Measurements from ENCODE around the gene ZEB2. TPM values are rescaled to one million over a fixed set of nuclear protein-coding genes. Genes with fewer than 3 reads are reported as not detected.

Gene ZEB2
- total RNA-seq, 4 donors from 2014 or later, result 168 to 344 (median 251) TPM

- ATAC-seq (ENCODE audit: low FRiP score) (no peak), DNase-seq (ENCODE audit: low spot score) (no peak)
- TF ChIP-seq, protein P1, sequence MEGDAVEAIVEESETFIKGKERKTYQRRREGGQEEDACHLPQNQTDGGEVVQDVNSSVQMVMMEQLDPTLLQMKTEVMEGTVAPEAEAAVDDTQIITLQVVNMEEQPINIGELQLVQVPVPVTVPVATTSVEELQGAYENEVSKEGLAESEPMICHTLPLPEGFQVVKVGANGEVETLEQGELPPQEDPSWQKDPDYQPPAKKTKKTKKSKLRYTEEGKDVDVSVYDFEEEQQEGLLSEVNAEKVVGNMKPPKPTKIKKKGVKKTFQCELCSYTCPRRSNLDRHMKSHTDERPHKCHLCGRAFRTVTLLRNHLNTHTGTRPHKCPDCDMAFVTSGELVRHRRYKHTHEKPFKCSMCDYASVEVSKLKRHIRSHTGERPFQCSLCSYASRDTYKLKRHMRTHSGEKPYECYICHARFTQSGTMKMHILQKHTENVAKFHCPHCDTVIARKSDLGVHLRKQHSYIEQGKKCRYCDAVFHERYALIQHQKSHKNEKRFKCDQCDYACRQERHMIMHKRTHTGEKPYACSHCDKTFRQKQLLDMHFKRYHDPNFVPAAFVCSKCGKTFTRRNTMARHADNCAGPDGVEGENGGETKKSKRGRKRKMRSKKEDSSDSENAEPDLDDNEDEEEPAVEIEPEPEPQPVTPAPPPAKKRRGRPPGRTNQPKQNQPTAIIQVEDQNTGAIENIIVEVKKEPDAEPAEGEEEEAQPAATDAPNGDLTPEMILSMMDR (IDR thresholded peaks at IDR 0.05), result no peak
Observed at GRCh38 chr2:144513388-144514101, 6.4 kb downstream of the ZEB2 start.

- DNase-seq (ENCODE audit: low spot score) (no peak), ATAC-seq (ENCODE audit: low FRiP score) (no peak)
- TF ChIP-seq, protein P1 (IDR thresholded peaks at IDR 0.05), result no peak
Observed at GRCh38 chr2:144512891-144513351, 7.0 kb downstream of the ZEB2 start.

- no peak for DNase-seq (ENCODE audit: low spot score)
- ATAC-seq (ENCODE audit: low FRiP score), result no peak
- TF ChIP-seq, protein P1 (IDR thresholded peaks at IDR 0.05), result no peak
Observed at GRCh38 chr2:144512470-144512869, 7.4 kb downstream of the ZEB2 start.

GRCh38 chr2:144511937-144512336 lies 8.0 kb downstream of the ZEB2 start:
- no peak for DNase-seq (ENCODE audit: low spot score)
- no peak for ATAC-seq (ENCODE audit: low FRiP score)
- TF ChIP-seq, protein P1 (IDR thresholded peaks at IDR 0.05), result no peak

- ATAC-seq (ENCODE audit: low FRiP score), result no peak
- TF ChIP-seq, protein P1 (IDR thresholded peaks at IDR 0.05), result no peak
- no peak for DNase-seq (ENCODE audit: low spot score)
Observed at GRCh38 chr2:144511226-144511810, 8.6 kb downstream of the ZEB2 start.

GRCh38 chr2:144510294-144510991 lies 9.5 kb downstream of the ZEB2 start:
- ATAC-seq (ENCODE audit: low FRiP score) (no peak), DNase-seq (ENCODE audit: low spot score) (no peak)
- TF ChIP-seq, protein P1 (IDR thresholded peaks at IDR 0.05), result no peak

Measured in omental fat pad (tissue), 4 donors.